ENCODE results near the gene GRID2. TPM values are rescaled to one million over a fixed set of nuclear protein-coding genes. Genes with fewer than 3 reads are reported as not detected.

GRID2 gene
- total RNA-seq, 1 donor from 2014 or later = 0.17 TPM

GRCh38 chr4:93776386-93777080, 1472.8 kb downstream of the GRID2 start:
- no peaks in the 10 kb centered on the region for H3K36me3 ChIP-seq
- Mint-ChIP-seq H3K4me3 (no peak overlapping the region), H3K36me3 (no peaks in the 10 kb centered on the region), H3K27me3 (ENCODE audit: insufficient read depth, low read depth) (no peaks in the 10 kb centered on the region), H3K4me1 (peaks cover 8% of the 10 kb centered on the region), H3K9me3 (no peaks in the 10 kb centered on the region), H3K27ac (no peak overlapping the region)
- H3K79me2 ChIP-seq (ENCODE audit: low read depth) = no peaks in the 10 kb centered on the region
- no peak overlapping the region for H2AFZ ChIP-seq (replicated peaks)
- H3K27ac ChIP-seq = no peak overlapping the region
- H4K20me1 ChIP-seq (ENCODE audit: low read depth) = no peaks in the 10 kb centered on the region
- peaks cover 4% of the 10 kb centered on the region for H3K4me1 ChIP-seq
- peaks cover 7% of the 10 kb centered on the region for H3F3A ChIP-seq (ENCODE audit: low read depth)
- H3K4me3 ChIP-seq = no peak overlapping the region
- H3K27me3 ChIP-seq = no peaks in the 10 kb centered on the region
- no peak for DNase-seq (ENCODE audit: low spot score)
- no peak overlapping the region for H3K4me2 ChIP-seq
- H3K9me3 ChIP-seq (ENCODE audit: low read depth) = no peaks in the 10 kb centered on the region
- H3K9ac ChIP-seq = no peak overlapping the region
- TF ChIP-seq EZH2phosphoT487 (IDR thresholded peaks at IDR 0.05) (no peak), EZH2 (IDR thresholded peaks at IDR 0.05) (no peak), CTCF (IDR thresholded peaks at IDR 0.05) (no peak)

GRCh38 chr4:93777081-93777460, 1473.3 kb downstream of the GRID2 start:
- no peaks in the 10 kb centered on the region for H3K36me3 ChIP-seq
- no peak overlapping the region for H3K4me3 ChIP-seq
- Mint-ChIP-seq H3K9me3 (no peaks in the 10 kb centered on the region), H3K4me3 (no peak overlapping the region), H3K36me3 (no peaks in the 10 kb centered on the region), H3K27me3 (ENCODE audit: insufficient read depth, low read depth) (no peaks in the 10 kb centered on the region), H3K27ac (no peak overlapping the region), H3K4me1 (peaks cover 8% of the 10 kb centered on the region)
- peaks cover 7% of the 10 kb centered on the region for H3F3A ChIP-seq (ENCODE audit: low read depth)
- no peak overlapping the region for H3K27ac ChIP-seq
- H4K20me1 ChIP-seq (ENCODE audit: low read depth) = no peaks in the 10 kb centered on the region
- H3K4me1 ChIP-seq = peaks cover 4% of the 10 kb centered on the region
- TF ChIP-seq EZH2 (IDR thresholded peaks at IDR 0.05) (no peak), CTCF (IDR thresholded peaks at IDR 0.05) (no peak), EZH2phosphoT487 (IDR thresholded peaks at IDR 0.05) (no peak)
- H2AFZ ChIP-seq (replicated peaks) = no peak overlapping the region
- DNase-seq (ENCODE audit: low spot score) = no peak
- H3K79me2 ChIP-seq (ENCODE audit: low read depth) = no peaks in the 10 kb centered on the region
- H3K27me3 ChIP-seq = no peaks in the 10 kb centered on the region
- H3K9ac ChIP-seq = no peak overlapping the region
- no peak overlapping the region for H3K4me2 ChIP-seq
- no peaks in the 10 kb centered on the region for H3K9me3 ChIP-seq (ENCODE audit: low read depth)

GRCh38 chr4:93779228-93779627, 1475.5 kb downstream of the GRID2 start:
- peaks cover 8% of the 10 kb centered on the region for H3K4me1 Mint-ChIP-seq
- Histone ChIP-seq H2AFZ (replicated peaks) (no peak overlapping the region), H3K79me2 (ENCODE audit: low read depth) (no peaks in the 10 kb centered on the region), H3K4me3 (no peak overlapping the region), H3K27ac (no peak overlapping the region), H3K9me3 (ENCODE audit: low read depth) (no peaks in the 10 kb centered on the region), H3K4me1 (peaks cover 4% of the 10 kb centered on the region), H3K36me3 (no peaks in the 10 kb centered on the region), H3K9ac (no peak overlapping the region), H3F3A (ENCODE audit: low read depth) (peaks cover 7% of the 10 kb centered on the region), H3K27me3 (no peaks in the 10 kb centered on the region), H3K4me2 (no peak overlapping the region), H4K20me1 (ENCODE audit: low read depth) (no peaks in the 10 kb centered on the region)
- H3K4me3 Mint-ChIP-seq = no peak overlapping the region
- no peaks in the 10 kb centered on the region for H3K9me3 Mint-ChIP-seq
- no peak overlapping the region for H3K27ac Mint-ChIP-seq
- no peaks in the 10 kb centered on the region for H3K27me3 Mint-ChIP-seq (ENCODE audit: insufficient read depth, low read depth)
- no peaks in the 10 kb centered on the region for H3K36me3 Mint-ChIP-seq
- no peak for DNase-seq (ENCODE audit: low spot score)
- TF ChIP-seq EZH2 (IDR thresholded peaks at IDR 0.05) = no peak
- no peak for TF ChIP-seq EZH2phosphoT487 (IDR thresholded peaks at IDR 0.05)
- TF ChIP-seq CTCF (IDR thresholded peaks at IDR 0.05) = no peak
